ENCODE results near the gene PRKG2.
"Not testable (repeated sequence)": the region's sequence is repeated elsewhere in the genome, so short reads cannot be mapped to it uniquely, and the experiment has no call there.

Gene PRKG2

GRCh38 chr4:81227138-81227537 is 12.1 kb upstream of the PRKG2 start:
- TF ChIP-seq CTCF (IDR thresholded peaks at IDR 0.05; ENCODE audit: control insufficient read depth, extremely low read depth, insufficient read depth) = no peak
- no peak overlapping the region for H3K4me3 ChIP-seq (ENCODE audit: low read depth, low read length)
- no peak for DNase-seq (ENCODE audit: low read depth)

- no peak overlapping the region for H3K4me3 ChIP-seq (ENCODE audit: low read depth, low read length)
- DNase-seq (ENCODE audit: low read depth) = no peak
- no peak for TF ChIP-seq CTCF (IDR thresholded peaks at IDR 0.05; ENCODE audit: control insufficient read depth, extremely low read depth, insufficient read depth)
Observed at GRCh38 chr4:81225252-81225651, 10.2 kb upstream of the PRKG2 start.

- not testable (repeated sequence) for DNase-seq (ENCODE audit: low read depth); H3K4me3 ChIP-seq (ENCODE audit: low read depth, low read length)
Observed at GRCh38 chr4:81222082-81222472, 7.1 kb upstream of the PRKG2 start.

- H3K4me3 ChIP-seq (ENCODE audit: low read depth, low read length) = no peak overlapping the region
- TF ChIP-seq CTCF (IDR thresholded peaks at IDR 0.05; ENCODE audit: control insufficient read depth, extremely low read depth, insufficient read depth) = no peak
- no peak for DNase-seq (ENCODE audit: low read depth)
Observed at GRCh38 chr4:81221303-81222081, 6.5 kb upstream of the PRKG2 start.

GRCh38 chr4:81220271-81220670 is 5.2 kb upstream of the PRKG2 start:
- TF ChIP-seq CTCF (IDR thresholded peaks at IDR 0.05; ENCODE audit: control insufficient read depth, extremely low read depth, insufficient read depth) = no peak
- H3K4me3 ChIP-seq (ENCODE audit: low read depth, low read length) = no peak overlapping the region
- no peak for DNase-seq (ENCODE audit: low read depth)

GRCh38 chr4:81218206-81218605 is 3.2 kb upstream of the PRKG2 start:
- TF ChIP-seq CTCF (IDR thresholded peaks at IDR 0.05; ENCODE audit: control insufficient read depth, extremely low read depth, insufficient read depth) = no peak
- H3K4me3 ChIP-seq (ENCODE audit: low read depth, low read length) = no peak overlapping the region
- DNase-seq (ENCODE audit: low read depth) = no peak

GRCh38 chr4:81217779-81218178 is 2.8 kb upstream of the PRKG2 start:
- DNase-seq (ENCODE audit: low read depth) = no peak
- TF ChIP-seq CTCF (IDR thresholded peaks at IDR 0.05; ENCODE audit: control insufficient read depth, extremely low read depth, insufficient read depth) = no peak
- H3K4me3 ChIP-seq (ENCODE audit: low read depth, low read length) = no peak overlapping the region

Measured in LNCaP clone FGC (cell line).